Stomach smooth muscle (tissue), 2 donors: ENCODE results near the gene DDI1.

ENCODE experiments used
- H3K27ac ChIP-seq: one replicate; pipeline ENCODE4 v1.7.0; 2013; ENCODE audit warnings: mild to moderate bottlenecking, low read length, inconsistent platforms
- H3K27me3 ChIP-seq, 2 donors: one replicate each; pipeline ENCODE4 v1.7.0; 2013; ENCODE audit warnings: low read length in 2 of 2; ENCODE audit not compliant: insufficient read depth in 2 of 2, control insufficient read depth in 1 of 2
- H3K36me3 ChIP-seq, 2 donors: one replicate each; pipeline ENCODE4 v1.7.0; 2013; ENCODE audit warnings: low read length in 2 of 2; ENCODE audit not compliant: control insufficient read depth in 2 of 2, insufficient read depth in 2 of 2
- H3K4me1 ChIP-seq: one replicate; pipeline ENCODE4 v1.7.0; 2013; ENCODE audit warnings: low read length; ENCODE audit not compliant: control insufficient read depth, insufficient read depth
- H3K4me3 ChIP-seq, 2 donors: one replicate each; pipeline ENCODE4 v1.7.0; 2013; ENCODE audit warnings: low read length in 2 of 2
- H3K9ac ChIP-seq, 2 donors: one replicate each; pipeline ENCODE4 v1.7.0; 2013; ENCODE audit warnings: low read length in 2 of 2, mild to moderate bottlenecking in 1 of 2
- H3K9me3 ChIP-seq, 2 donors: one replicate each; pipeline ENCODE4 v1.7.0; 2013; ENCODE audit warnings: low read length in 2 of 2; ENCODE audit not compliant: control insufficient read depth in 2 of 2
- donor health status: healthy.
- donor health status: Pancreatic carcinoma.

The DDI1 gene

GRCh38 chr11:104057908-104058307 is 21.5 kb downstream of the DDI1 start:
- H3K9me3 ChIP-seq = no peaks in the 10 kb centered on the region
- H3K4me1 ChIP-seq = no peaks in the 10 kb centered on the region
- no peak overlapping the region for H3K9ac ChIP-seq
- H3K27me3 ChIP-seq = no peaks in the 10 kb centered on the region
- no peak overlapping the region for H3K4me3 ChIP-seq
- no peak overlapping the region for H3K27ac ChIP-seq
- no peaks in the 10 kb centered on the region for H3K36me3 ChIP-seq

- H3K27ac ChIP-seq = no peak overlapping the region
- no peaks in the 10 kb centered on the region for H3K4me1 ChIP-seq
- no peaks in the 10 kb centered on the region for H3K9me3 ChIP-seq
Measured at GRCh38 chr11:104058680-104059079, 22.2 kb downstream of the DDI1 start.

GRCh38 chr11:104060004-104060794 is 23.8 kb downstream of the DDI1 start:
- no peaks in the 10 kb centered on the region for H3K4me1 ChIP-seq

More at GRCh38 chr11:104058680-104059079, 22.2 kb downstream of the DDI1 start:
- H3K27me3 ChIP-seq = no peaks in the 10 kb centered on the region
- no peak overlapping the region for H3K4me3 ChIP-seq
- H3K36me3 ChIP-seq = no peaks in the 10 kb centered on the region
- H3K9ac ChIP-seq = no peak overlapping the region

GRCh38 chr11:104060820-104061219 is 24.4 kb downstream of the DDI1 start:
- Histone ChIP-seq H3K9me3 (no peaks in the 10 kb centered on the region), H3K27ac (no peak overlapping the region), H3K4me3 (no peak overlapping the region), H3K4me1 (no peaks in the 10 kb centered on the region), H3K36me3 (no peaks in the 10 kb centered on the region), H3K27me3 (no peaks in the 10 kb centered on the region), H3K9ac (no peak overlapping the region)

More at GRCh38 chr11:104060004-104060794, 23.8 kb downstream of the DDI1 start:
- Histone ChIP-seq H3K27me3 (no peaks in the 10 kb centered on the region), H3K9ac (no peak overlapping the region), H3K9me3 (no peaks in the 10 kb centered on the region), H3K27ac (no peak overlapping the region), H3K36me3 (no peaks in the 10 kb centered on the region), H3K4me3 (no peak overlapping the region)

- H3K9ac ChIP-seq = no peak overlapping the region
- H3K9me3 ChIP-seq = no peaks in the 10 kb centered on the region
- no peaks in the 10 kb centered on the region for H3K27me3 ChIP-seq
- H3K4me1 ChIP-seq = no peaks in the 10 kb centered on the region
- no peaks in the 10 kb centered on the region for H3K36me3 ChIP-seq
- no peak overlapping the region for H3K4me3 ChIP-seq
- H3K27ac ChIP-seq = no peak overlapping the region
Measured at GRCh38 chr11:104061853-104062521, 25.5 kb downstream of the DDI1 start.

- H3K4me1 ChIP-seq = no peaks in the 10 kb centered on the region
- H3K9me3 ChIP-seq = no peaks in the 10 kb centered on the region
- H3K27me3 ChIP-seq = no peaks in the 10 kb centered on the region
- H3K9ac ChIP-seq = no peak overlapping the region
- no peak overlapping the region for H3K27ac ChIP-seq
- H3K4me3 ChIP-seq = no peak overlapping the region
- H3K36me3 ChIP-seq = no peaks in the 10 kb centered on the region
Measured at GRCh38 chr11:104064034-104064630, 27.7 kb downstream of the DDI1 start.

- H3K27me3 ChIP-seq = no peaks in the 10 kb centered on the region
- H3K36me3 ChIP-seq = no peaks in the 10 kb centered on the region
- H3K9me3 ChIP-seq = no peaks in the 10 kb centered on the region
- H3K4me3 ChIP-seq = no peak overlapping the region
- H3K4me1 ChIP-seq = no peaks in the 10 kb centered on the region
- no peak overlapping the region for H3K9ac ChIP-seq
- no peak overlapping the region for H3K27ac ChIP-seq
Measured at GRCh38 chr11:104067534-104067933, 31.1 kb downstream of the DDI1 start.

GRCh38 chr11:104073950-104074705 is 37.7 kb downstream of the DDI1 start:
- no peak overlapping the region for H3K4me3 ChIP-seq
- no peak overlapping the region for H3K27ac ChIP-seq
- H3K4me1 ChIP-seq = no peaks in the 10 kb centered on the region
- H3K36me3 ChIP-seq = no peaks in the 10 kb centered on the region
- H3K9ac ChIP-seq = no peak overlapping the region
- H3K27me3 ChIP-seq = no peaks in the 10 kb centered on the region
- H3K9me3 ChIP-seq = peaks cover 0 to 2% of the 10 kb centered on the region in 2 donors

- Histone ChIP-seq H3K9me3 (peaks cover 0 to 2% of the 10 kb centered on the region in 2 donors), H3K27ac (no peak overlapping the region), H3K9ac (no peak overlapping the region)
Measured at GRCh38 chr11:104075091-104075490, 38.7 kb downstream of the DDI1 start.

GRCh38 chr11:104075706-104076105 is 39.3 kb downstream of the DDI1 start:
- Histone ChIP-seq H3K27ac (no peak overlapping the region), H3K9me3 (peaks cover 0 to 2% of the 10 kb centered on the region in 2 donors), H3K4me1 (no peaks in the 10 kb centered on the region), H3K36me3 (no peaks in the 10 kb centered on the region), H3K9ac (no peak overlapping the region), H3K4me3 (no peak overlapping the region), H3K27me3 (no peaks in the 10 kb centered on the region)

More at GRCh38 chr11:104075091-104075490, 38.7 kb downstream of the DDI1 start:
- Histone ChIP-seq H3K4me3 (no peak overlapping the region), H3K36me3 (no peaks in the 10 kb centered on the region), H3K27me3 (no peaks in the 10 kb centered on the region), H3K4me1 (no peaks in the 10 kb centered on the region)
